Thoracic aorta (tissue), 2 donors: ENCODE results near the gene TEX29. TPM values are rescaled to one million over a fixed set of nuclear protein-coding genes. Genes with fewer than 3 reads are reported as not detected.

Source experiments
- ATAC-seq: fragments of 150-250 bp; one replicate; pipeline ENCODE4 v1.8.0; 2017; ENCODE audit warnings: low read depth; ENCODE audit not compliant: insufficient number of reproducible peaks, low FRiP score
- DNase-seq: peaks from one replicate; pipeline ENCODE4 v3.0.0-alpha.2; 2020; ENCODE audit warnings: low spot score
- H3K27ac ChIP-seq, 2 donors: fragments of 200-600 bp; sonication (generic); 1 replicate in 1 of 2; 2 replicates in 1 of 2; pipeline ENCODE4 v1.5.1; 2016; ENCODE audit warnings: mild to moderate bottlenecking in 2 of 2, moderate library complexity in 2 of 2
- H3K27me3 ChIP-seq: fragments of 200-600 bp; sonication (generic); replicated peaks from 2 replicates; pipeline ENCODE4 v1.6.0; 2016; ENCODE audit warnings: mild to moderate bottlenecking; ENCODE audit not compliant: insufficient read depth
- H3K36me3 ChIP-seq: fragments of 200-600 bp; sonication (generic); one replicate; pipeline ENCODE4 v1.5.1; 2016
- H3K4me1 ChIP-seq, 2 donors: fragments of 200-600 bp; sonication (generic); 1 replicate in 1 of 2; 2 replicates in 1 of 2; pipeline versions ENCODE4 v1.5.1 to v1.6.0; 2016; ENCODE audit warnings: low read depth in 2 of 2, mild to moderate bottlenecking in 1 of 2; ENCODE audit not compliant: control insufficient read depth in 1 of 2
- H3K4me3 ChIP-seq: fragments of 200-600 bp; sonication (generic); 2 replicates; pipeline ENCODE4 v1.5.1; 2016; ENCODE audit warnings: mild to moderate bottlenecking
- H3K9me3 ChIP-seq: fragments of 200-600 bp; sonication (generic); 2 replicates; pipeline ENCODE4 v1.5.1; 2016
- total RNA-seq, 2 donors: library from RNA; depleted of rRNA; stranded (reverse); fragments of >200 nt; gene quantifications; one replicate each; pipeline versions ENCODE4 v1.1.0 to v1.2.3, GENCODE V29; 2016
- TF ChIP-seq, protein P1 (sequence below): fragments of 200-600 bp; sonication (generic); IDR thresholded peaks from one replicate; pipeline ENCODE4 v1.5.1; 2019; ENCODE audit warnings: antibody characterized with exemption

The TEX29 gene
- total RNA-seq, 2 donors from 2014 or later: not detected

GRCh38 chr13:111389621-111390521 is 69.4 kb downstream of the TEX29 start:
- Histone ChIP-seq H3K4me1 (no peaks in the 10 kb centered on the region), H3K27me3 (no peaks in the 10 kb centered on the region), H3K9me3 (no peaks in the 10 kb centered on the region), H3K36me3 (no peaks in the 10 kb centered on the region), H3K27ac (no peak overlapping the region), H3K4me3 (no peak overlapping the region)
- ATAC-seq (no peak), DNase-seq (no peak)
- TF ChIP-seq, protein P1, sequence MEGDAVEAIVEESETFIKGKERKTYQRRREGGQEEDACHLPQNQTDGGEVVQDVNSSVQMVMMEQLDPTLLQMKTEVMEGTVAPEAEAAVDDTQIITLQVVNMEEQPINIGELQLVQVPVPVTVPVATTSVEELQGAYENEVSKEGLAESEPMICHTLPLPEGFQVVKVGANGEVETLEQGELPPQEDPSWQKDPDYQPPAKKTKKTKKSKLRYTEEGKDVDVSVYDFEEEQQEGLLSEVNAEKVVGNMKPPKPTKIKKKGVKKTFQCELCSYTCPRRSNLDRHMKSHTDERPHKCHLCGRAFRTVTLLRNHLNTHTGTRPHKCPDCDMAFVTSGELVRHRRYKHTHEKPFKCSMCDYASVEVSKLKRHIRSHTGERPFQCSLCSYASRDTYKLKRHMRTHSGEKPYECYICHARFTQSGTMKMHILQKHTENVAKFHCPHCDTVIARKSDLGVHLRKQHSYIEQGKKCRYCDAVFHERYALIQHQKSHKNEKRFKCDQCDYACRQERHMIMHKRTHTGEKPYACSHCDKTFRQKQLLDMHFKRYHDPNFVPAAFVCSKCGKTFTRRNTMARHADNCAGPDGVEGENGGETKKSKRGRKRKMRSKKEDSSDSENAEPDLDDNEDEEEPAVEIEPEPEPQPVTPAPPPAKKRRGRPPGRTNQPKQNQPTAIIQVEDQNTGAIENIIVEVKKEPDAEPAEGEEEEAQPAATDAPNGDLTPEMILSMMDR: no peak

DNA sequence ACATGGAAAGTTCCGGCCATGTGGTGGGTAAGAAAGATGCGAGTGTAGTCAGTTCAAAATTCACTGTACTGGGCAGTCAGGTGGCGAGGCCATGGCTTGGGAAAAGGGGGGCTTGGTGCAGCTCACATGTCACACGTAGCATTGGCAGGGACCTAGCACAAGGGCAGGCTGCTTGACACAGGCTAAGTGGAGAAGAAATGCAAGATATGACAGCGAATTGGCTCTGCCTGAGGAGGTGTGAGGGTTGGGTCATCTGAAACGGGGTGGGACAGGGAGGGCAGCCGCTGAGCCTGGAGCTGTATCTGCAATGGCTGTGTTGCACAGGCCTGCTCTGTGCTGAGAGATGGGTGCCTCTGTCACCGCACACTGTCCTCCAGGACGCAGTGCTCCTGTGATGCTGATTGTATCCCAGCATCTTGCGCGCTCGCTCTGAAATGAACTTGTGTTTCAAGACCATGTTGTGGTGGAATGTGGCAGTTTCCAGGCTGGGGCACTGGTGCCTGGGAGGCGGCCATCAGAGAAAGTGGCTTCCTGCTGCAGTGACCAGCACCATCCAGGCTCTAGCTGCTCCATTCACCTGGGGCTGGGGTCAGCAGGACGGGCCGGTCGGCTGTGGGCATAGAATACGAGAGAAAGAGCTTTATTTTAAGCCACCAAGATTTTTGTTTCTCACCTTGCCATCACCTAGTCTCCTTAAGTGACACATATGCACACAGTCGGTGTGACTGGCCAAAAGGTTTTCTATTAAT is 70.3 kb downstream of the TEX29 start:
- no peaks in the 10 kb centered on the region for H3K4me1 ChIP-seq
- no peak overlapping the region for H3K4me3 ChIP-seq
- DNase-seq (no peak), ATAC-seq (no peak)
- no peaks in the 10 kb centered on the region for H3K27me3 ChIP-seq
- TF ChIP-seq, protein P1: no peak
- H3K27ac ChIP-seq: no peak overlapping the region
- no peaks in the 10 kb centered on the region for H3K36me3 ChIP-seq
- H3K9me3 ChIP-seq: no peaks in the 10 kb centered on the region

DNA sequence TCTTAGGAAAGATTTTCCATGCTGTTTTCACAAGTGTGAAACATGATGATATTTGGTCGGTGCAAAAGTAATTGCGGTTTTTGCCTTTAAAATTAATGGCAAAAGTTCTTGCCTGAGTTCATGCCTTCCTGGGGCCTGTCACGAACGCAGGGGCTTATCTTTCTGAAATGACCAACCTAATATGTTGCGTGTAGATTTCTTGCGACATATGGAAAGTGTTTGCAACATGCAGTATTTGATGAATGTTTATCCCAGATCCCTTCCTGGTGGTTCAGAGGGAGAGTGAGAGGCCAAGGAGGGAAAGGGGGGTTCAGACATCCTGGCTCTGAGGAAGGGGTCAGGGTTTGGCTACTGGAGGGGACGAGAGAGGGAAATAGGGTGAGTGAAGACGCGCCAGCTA is 72.0 kb downstream of the TEX29 start:
- DNase-seq (no peak), ATAC-seq (no peak)
- TF ChIP-seq, protein P1: no peak
- Histone ChIP-seq H3K27ac (no peak overlapping the region), H3K4me3 (no peak overlapping the region), H3K27me3 (no peaks in the 10 kb centered on the region), H3K9me3 (no peaks in the 10 kb centered on the region), H3K36me3 (no peaks in the 10 kb centered on the region), H3K4me1 (no peaks in the 10 kb centered on the region)

DNA sequence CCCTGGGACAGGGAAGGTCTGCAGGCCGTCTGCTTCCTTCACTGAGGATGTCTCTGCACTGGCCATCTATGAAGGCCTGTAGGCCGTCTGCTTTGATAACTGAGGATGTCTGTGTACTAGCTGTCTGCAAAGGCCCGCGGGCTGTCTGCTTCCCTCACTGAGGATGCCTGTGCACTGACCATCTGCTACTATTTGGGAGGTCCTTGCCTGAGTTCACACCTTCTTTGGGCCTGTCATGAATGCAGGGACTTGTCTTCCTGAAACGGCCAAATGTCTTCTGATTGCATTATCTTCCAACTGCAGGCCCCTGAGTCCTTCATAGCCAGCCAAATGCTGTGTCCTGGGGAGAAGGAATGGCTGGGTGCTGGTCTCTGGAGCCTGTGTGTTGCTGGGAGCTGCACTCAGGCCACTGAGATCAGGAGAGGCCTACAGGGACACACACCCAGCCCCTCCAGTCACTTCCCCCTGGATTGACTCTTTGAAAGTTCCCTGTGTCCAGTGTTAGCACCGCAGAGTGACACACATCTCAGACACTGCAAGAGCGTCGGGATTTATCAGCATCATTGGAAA is 72.9 kb downstream of the TEX29 start:
- no peak for DNase-seq
- Histone ChIP-seq H3K27ac (no peak overlapping the region), H3K36me3 (no peaks in the 10 kb centered on the region), H3K4me3 (no peak overlapping the region), H3K9me3 (no peaks in the 10 kb centered on the region), H3K27me3 (no peaks in the 10 kb centered on the region), H3K4me1 (no peaks in the 10 kb centered on the region)
- TF ChIP-seq, protein P1: no peak
- no peak for ATAC-seq

Other genes with a start within 250 kb of the TEX29 start
- gene ARHGEF7, start 205.3 kb upstream of the TEX29 start, total RNA-seq: 100 to 1,000 TPM; 117 to 152 TPM